ENCODE results near the gene CGNL1.
A peak's percentile ranks its signal among the peaks of the same experiment; 100 is the strongest.

DNA sequence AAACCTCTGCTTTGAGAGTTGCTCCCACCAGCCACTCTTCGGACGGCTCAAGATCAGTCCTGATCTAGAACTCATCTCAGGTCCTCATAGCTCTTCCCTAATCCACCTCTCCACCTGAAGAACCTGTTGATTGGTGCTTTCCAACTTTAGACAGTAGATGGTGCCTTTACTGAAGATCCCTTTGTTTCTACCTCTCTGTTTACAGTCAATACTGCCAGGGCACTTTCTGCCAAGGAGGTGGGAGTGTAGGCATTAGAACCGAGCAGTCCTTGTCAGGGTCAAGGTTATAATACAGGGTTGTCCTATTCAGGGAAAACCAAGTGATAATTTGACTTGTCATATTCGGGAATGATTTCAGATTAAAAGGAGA lies 1.2 kb downstream of the CGNL1 start:
- TF ChIP-seq, protein P1, sequence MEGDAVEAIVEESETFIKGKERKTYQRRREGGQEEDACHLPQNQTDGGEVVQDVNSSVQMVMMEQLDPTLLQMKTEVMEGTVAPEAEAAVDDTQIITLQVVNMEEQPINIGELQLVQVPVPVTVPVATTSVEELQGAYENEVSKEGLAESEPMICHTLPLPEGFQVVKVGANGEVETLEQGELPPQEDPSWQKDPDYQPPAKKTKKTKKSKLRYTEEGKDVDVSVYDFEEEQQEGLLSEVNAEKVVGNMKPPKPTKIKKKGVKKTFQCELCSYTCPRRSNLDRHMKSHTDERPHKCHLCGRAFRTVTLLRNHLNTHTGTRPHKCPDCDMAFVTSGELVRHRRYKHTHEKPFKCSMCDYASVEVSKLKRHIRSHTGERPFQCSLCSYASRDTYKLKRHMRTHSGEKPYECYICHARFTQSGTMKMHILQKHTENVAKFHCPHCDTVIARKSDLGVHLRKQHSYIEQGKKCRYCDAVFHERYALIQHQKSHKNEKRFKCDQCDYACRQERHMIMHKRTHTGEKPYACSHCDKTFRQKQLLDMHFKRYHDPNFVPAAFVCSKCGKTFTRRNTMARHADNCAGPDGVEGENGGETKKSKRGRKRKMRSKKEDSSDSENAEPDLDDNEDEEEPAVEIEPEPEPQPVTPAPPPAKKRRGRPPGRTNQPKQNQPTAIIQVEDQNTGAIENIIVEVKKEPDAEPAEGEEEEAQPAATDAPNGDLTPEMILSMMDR (conservative IDR thresholded peaks at IDR 0.05), result peak; percentile 52
- TF ChIP-seq ZFX (IDR thresholded peaks at IDR 0.05), result no peak

Data from C4-2B (cell line).